Measurements from ENCODE around the gene PRKCD.

The PRKCD gene

GRCh38 chr3:53186726-53187125 lies 25.7 kb downstream of the PRKCD start:
- H3K4me1 ChIP-seq (ENCODE audit: control insufficient read depth in 2 of 2, insufficient read depth in 1 of 2, low read depth in 1 of 2, low read length in 2 of 2): peaks cover 3 to 4% of the 10 kb centered on the region in 2 donors
- no peak overlapping the region for H2AK5ac ChIP-seq (ENCODE audit: low read depth, low read length)
- H3K23ac ChIP-seq (ENCODE audit: low read depth, low read length, poor library complexity): no peak overlapping the region
- H2BK120ac ChIP-seq (ENCODE audit: low read depth, low read length): no peak overlapping the region
- WGBS, 2 donors (ENCODE audit: extremely low coverage in 2 of 2, insufficient read length in 2 of 2, insufficient replicate concordance in 1 of 2): no CpG with 5 or more reads among the region's 9 CpGs
- no peak for DNase-seq (ENCODE audit: low spot score)
- no peak overlapping the region for H3K9ac ChIP-seq (ENCODE audit: low read depth, low read length, poor library complexity)
- H3K18ac ChIP-seq (ENCODE audit: low read length): no peak overlapping the region
- no peak overlapping the region for H2BK5ac ChIP-seq (ENCODE audit: low read length)
- H3K79me1 ChIP-seq (ENCODE audit: low read depth, low read length): peaks cover 2% of the 10 kb centered on the region
- no peak overlapping the region for H2BK12ac ChIP-seq (ENCODE audit: low read length)
- H3K9me3 ChIP-seq (replicated peaks in 1 of 2; ENCODE audit: control insufficient read depth in 2 of 2, insufficient read depth in 1 of 2, low read depth in 1 of 2, low read length in 2 of 2): no peaks in the 10 kb centered on the region
- H4K8ac ChIP-seq (ENCODE audit: low read depth, low read length): no peak overlapping the region
- H3K4ac ChIP-seq (ENCODE audit: low read length): no peak overlapping the region
- H3K36me3 ChIP-seq (replicated peaks in 1 of 2; ENCODE audit: control insufficient read depth in 2 of 2, insufficient read depth in 2 of 2, low read length in 2 of 2): peaks cover 0 to 8% of the 10 kb centered on the region in 2 donors
- no peak overlapping the region for H2AFZ ChIP-seq (ENCODE audit: low read length)
- H3K27me3 ChIP-seq (ENCODE audit: control insufficient read depth in 3 of 3, insufficient read depth in 3 of 3, low read depth in 1 of 3, low read length in 3 of 3): peaks cover 0 to 9% (median 0%) of the 10 kb centered on the region in 3 experiments
- peak overlapping the region in 1 of 2 donors; percentile 39 for H3K4me3 ChIP-seq (ENCODE audit: low read length in 2 of 2)
- H3K4me2 ChIP-seq (ENCODE audit: insufficient read depth, low read length, poor library complexity, severe bottlenecking): no peak overlapping the region
- no peak overlapping the region for H4K91ac ChIP-seq (ENCODE audit: low read depth, low read length, poor library complexity)
- H3K27ac ChIP-seq (replicated peaks; ENCODE audit: low read length): no peak overlapping the region
- H2BK15ac ChIP-seq (ENCODE audit: low read length): no peak overlapping the region
- H3K14ac ChIP-seq (ENCODE audit: low read length): no peak overlapping the region

GRCh38 chr3:53187430-53187829 lies 26.4 kb downstream of the PRKCD start:
- Histone ChIP-seq H3K18ac (ENCODE audit: low read length) (no peak overlapping the region), H3K9me3 (replicated peaks in 1 of 2; ENCODE audit: control insufficient read depth in 2 of 2, insufficient read depth in 1 of 2, low read depth in 1 of 2, low read length in 2 of 2) (no peaks in the 10 kb centered on the region), H3K4ac (ENCODE audit: low read length) (no peak overlapping the region), H2BK5ac (ENCODE audit: low read length) (no peak overlapping the region), H4K91ac (ENCODE audit: low read depth, low read length, poor library complexity) (no peak overlapping the region), H3K79me1 (ENCODE audit: low read depth, low read length) (peaks cover 2% of the 10 kb centered on the region), H3K27ac (replicated peaks; ENCODE audit: low read length) (no peak overlapping the region), H2BK15ac (ENCODE audit: low read length) (no peak overlapping the region), H3K23ac (ENCODE audit: low read depth, low read length, poor library complexity) (no peak overlapping the region), H3K14ac (ENCODE audit: low read length) (no peak overlapping the region), H4K8ac (ENCODE audit: low read depth, low read length) (no peak overlapping the region), H3K4me1 (ENCODE audit: control insufficient read depth in 2 of 2, insufficient read depth in 1 of 2, low read depth in 1 of 2, low read length in 2 of 2) (peaks cover 3 to 4% of the 10 kb centered on the region in 2 donors), H2BK120ac (ENCODE audit: low read depth, low read length) (no peak overlapping the region), H2BK12ac (ENCODE audit: low read length) (no peak overlapping the region), H3K27me3 (ENCODE audit: control insufficient read depth in 3 of 3, insufficient read depth in 3 of 3, low read depth in 1 of 3, low read length in 3 of 3) (peaks cover 0 to 9% (median 0%) of the 10 kb centered on the region in 3 experiments), H3K9ac (ENCODE audit: low read depth, low read length, poor library complexity) (no peak overlapping the region), H2AFZ (ENCODE audit: low read length) (no peak overlapping the region), H3K4me3 (ENCODE audit: low read length in 2 of 2) (no peak overlapping the region), H3K4me2 (ENCODE audit: insufficient read depth, low read length, poor library complexity, severe bottlenecking) (no peak overlapping the region), H2AK5ac (ENCODE audit: low read depth, low read length) (no peak overlapping the region), H3K36me3 (replicated peaks in 1 of 2; ENCODE audit: control insufficient read depth in 2 of 2, insufficient read depth in 2 of 2, low read length in 2 of 2) (peaks cover 0 to 8% of the 10 kb centered on the region in 2 donors)
- no peak for DNase-seq (ENCODE audit: low spot score)
- no CpG with 5 or more reads among the region's 4 CpGs for WGBS, 2 donors (ENCODE audit: extremely low coverage in 2 of 2, insufficient read length in 2 of 2, insufficient replicate concordance in 1 of 2)

- Histone ChIP-seq H3K36me3 (replicated peaks in 1 of 2; ENCODE audit: control insufficient read depth in 2 of 2, insufficient read depth in 2 of 2, low read length in 2 of 2) (peaks cover 0 to 8% of the 10 kb centered on the region in 2 donors), H3K9me3 (replicated peaks in 1 of 2; ENCODE audit: control insufficient read depth in 2 of 2, insufficient read depth in 1 of 2, low read depth in 1 of 2, low read length in 2 of 2) (no peaks in the 10 kb centered on the region), H2BK12ac (ENCODE audit: low read length) (no peak overlapping the region), H4K91ac (ENCODE audit: low read depth, low read length, poor library complexity) (no peak overlapping the region), H2BK15ac (ENCODE audit: low read length) (no peak overlapping the region), H3K4me2 (ENCODE audit: insufficient read depth, low read length, poor library complexity, severe bottlenecking) (no peak overlapping the region), H2AK5ac (ENCODE audit: low read depth, low read length) (no peak overlapping the region), H3K4me3 (ENCODE audit: low read length in 2 of 2) (no peak overlapping the region), H3K14ac (ENCODE audit: low read length) (no peak overlapping the region), H3K18ac (ENCODE audit: low read length) (no peak overlapping the region), H3K9ac (ENCODE audit: low read depth, low read length, poor library complexity) (no peak overlapping the region), H3K4ac (ENCODE audit: low read length) (no peak overlapping the region), H2AFZ (ENCODE audit: low read length) (no peak overlapping the region), H2BK120ac (ENCODE audit: low read depth, low read length) (no peak overlapping the region), H3K79me1 (ENCODE audit: low read depth, low read length) (peaks cover 2% of the 10 kb centered on the region), H3K27ac (replicated peaks; ENCODE audit: low read length) (no peak overlapping the region), H3K4me1 (ENCODE audit: control insufficient read depth in 2 of 2, insufficient read depth in 1 of 2, low read depth in 1 of 2, low read length in 2 of 2) (peaks cover 0 to under 1% of the 10 kb centered on the region in 2 donors), H3K27me3 (ENCODE audit: control insufficient read depth in 3 of 3, insufficient read depth in 3 of 3, low read depth in 1 of 3, low read length in 3 of 3) (peaks cover 0 to 6% (median 0%) of the 10 kb centered on the region in 3 experiments), H3K23ac (ENCODE audit: low read depth, low read length, poor library complexity) (no peak overlapping the region), H4K8ac (ENCODE audit: low read depth, low read length) (no peak overlapping the region), H2BK5ac (ENCODE audit: low read length) (no peak overlapping the region)
- WGBS, 2 donors (ENCODE audit: extremely low coverage in 2 of 2, insufficient read length in 2 of 2, insufficient replicate concordance in 1 of 2): no CpG with 5 or more reads among the region's 5 CpGs
- no peak for DNase-seq (ENCODE audit: low spot score)
Measured at GRCh38 chr3:53188136-53188685, 27.2 kb downstream of the PRKCD start.

GRCh38 chr3:53188720-53189119 lies 27.7 kb downstream of the PRKCD start:
- H3K4ac ChIP-seq (ENCODE audit: low read length): no peak overlapping the region
- peaks cover 0 to 8% of the 10 kb centered on the region in 2 donors for H3K36me3 ChIP-seq (replicated peaks in 1 of 2; ENCODE audit: control insufficient read depth in 2 of 2, insufficient read depth in 2 of 2, low read length in 2 of 2)
- DNase-seq (ENCODE audit: low spot score): no peak

More at GRCh38 chr3:53188720-53189119, 27.7 kb downstream of the PRKCD start:
- H2BK12ac ChIP-seq (ENCODE audit: low read length): no peak overlapping the region
- H3K4me3 ChIP-seq (ENCODE audit: low read length in 2 of 2): no peak overlapping the region
- no peak overlapping the region for H3K27ac ChIP-seq (replicated peaks; ENCODE audit: low read length)
- H2AFZ ChIP-seq (ENCODE audit: low read length): no peak overlapping the region
- no peak overlapping the region for H2BK15ac ChIP-seq (ENCODE audit: low read length)
- H3K14ac ChIP-seq (ENCODE audit: low read length): no peak overlapping the region
- H2BK120ac ChIP-seq (ENCODE audit: low read depth, low read length): no peak overlapping the region
- H3K18ac ChIP-seq (ENCODE audit: low read length): no peak overlapping the region
- peaks cover 0 to 6% (median 0%) of the 10 kb centered on the region in 3 experiments for H3K27me3 ChIP-seq (ENCODE audit: control insufficient read depth in 3 of 3, insufficient read depth in 3 of 3, low read depth in 1 of 3, low read length in 3 of 3)
- no peak overlapping the region for H3K4me2 ChIP-seq (ENCODE audit: insufficient read depth, low read length, poor library complexity, severe bottlenecking)
- no peak overlapping the region for H2BK5ac ChIP-seq (ENCODE audit: low read length)
- H3K4me1 ChIP-seq (ENCODE audit: control insufficient read depth in 2 of 2, insufficient read depth in 1 of 2, low read depth in 1 of 2, low read length in 2 of 2): peaks cover 3% of the 10 kb centered on the region in 2 donors
- H4K91ac ChIP-seq (ENCODE audit: low read depth, low read length, poor library complexity): no peak overlapping the region
- H3K9me3 ChIP-seq (replicated peaks in 1 of 2; ENCODE audit: control insufficient read depth in 2 of 2, insufficient read depth in 1 of 2, low read depth in 1 of 2, low read length in 2 of 2): no peaks in the 10 kb centered on the region
- H3K9ac ChIP-seq (ENCODE audit: low read depth, low read length, poor library complexity): no peak overlapping the region
- no peak overlapping the region for H3K23ac ChIP-seq (ENCODE audit: low read depth, low read length, poor library complexity)
- no peak overlapping the region for H4K8ac ChIP-seq (ENCODE audit: low read depth, low read length)
- H3K79me1 ChIP-seq (ENCODE audit: low read depth, low read length): no peaks in the 10 kb centered on the region
- H2AK5ac ChIP-seq (ENCODE audit: low read depth, low read length): no peak overlapping the region
- no CpG with 5 or more reads among the region's 13 CpGs for WGBS, 2 donors (ENCODE audit: extremely low coverage in 2 of 2, insufficient read length in 2 of 2, insufficient replicate concordance in 1 of 2)
